HL-60/S4 treated with phorbol 12-myristate 13-acetate at 8.2 ng/mL for 4 days and 3 days (cell line): ENCODE results near the gene MTCH2.

Source experiments
- in situ Hi-C: fragments of 300-500 bp; cut with MboI; formaldehyde crosslinking; loops from 2 replicates; pipeline ENCODE4 v1.15.0; 2022; ENCODE audit warnings: low sequenced_read_pairs

The MTCH2 gene

DNA sequence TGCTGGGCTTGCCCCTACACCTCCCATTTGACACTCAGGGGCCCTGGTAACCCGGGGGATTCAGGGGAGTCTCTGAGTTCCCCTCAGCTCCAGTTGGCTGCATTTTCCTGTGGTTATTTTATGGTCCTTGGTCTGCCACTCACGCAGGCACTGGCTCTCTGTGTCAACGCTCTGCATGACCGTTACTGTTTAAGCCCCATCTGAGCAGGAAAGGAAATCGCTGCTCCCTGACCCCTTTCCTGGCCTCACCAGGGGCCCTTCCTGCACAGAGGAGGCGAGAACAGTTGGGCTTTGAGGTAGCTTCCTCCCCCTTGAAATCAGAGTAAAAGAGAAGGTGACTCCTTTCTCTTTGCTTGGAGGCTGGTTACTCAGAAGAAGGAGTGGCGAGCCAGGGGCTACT lies 50.6 kb downstream of the MTCH2 start:
- in situ Hi-C loops: no loop called here

DNA sequence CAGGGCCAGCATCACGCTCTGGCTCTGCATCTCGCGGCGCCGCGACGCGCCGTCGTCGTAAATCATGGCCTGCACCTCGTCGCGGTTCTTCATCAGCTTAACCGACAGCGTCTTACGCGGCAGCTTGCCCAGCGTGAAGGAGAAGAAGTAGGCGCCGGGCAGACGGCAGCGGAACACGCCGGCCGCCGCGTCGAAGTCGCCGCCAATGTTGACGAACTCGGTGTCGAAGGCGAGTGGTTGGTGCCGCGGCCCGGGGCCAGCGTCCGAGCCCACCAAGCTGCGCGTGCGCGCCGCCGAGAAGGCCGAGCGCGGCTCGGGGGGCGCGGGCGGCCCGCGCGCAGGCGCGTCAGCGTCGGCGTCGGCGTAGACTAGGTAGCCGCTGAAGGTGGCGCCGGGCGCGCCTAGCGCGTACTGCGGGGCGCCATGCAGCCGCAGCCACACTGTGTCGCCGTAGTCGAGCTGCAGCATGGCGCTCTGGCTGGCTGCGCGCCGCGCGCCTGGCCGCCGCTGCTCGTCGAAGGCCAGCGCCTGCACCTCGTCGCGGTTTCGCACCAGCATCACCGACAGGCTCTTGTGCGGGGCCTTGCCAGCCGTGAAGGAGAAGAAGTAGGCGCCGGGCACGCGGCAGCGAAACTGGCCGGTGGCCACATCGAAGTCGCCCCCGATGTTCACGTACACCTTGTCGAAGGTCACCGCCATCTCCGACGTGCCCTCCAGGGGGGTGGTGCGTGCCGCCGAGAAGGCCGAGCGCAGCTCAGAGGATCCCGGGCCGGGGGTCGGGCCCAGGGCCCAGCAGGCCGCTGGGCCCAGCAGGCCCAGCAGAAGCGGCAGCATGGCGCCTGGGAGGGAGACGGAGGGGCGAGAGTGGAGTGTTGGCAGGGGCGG lies 52.1 kb downstream of the MTCH2 start:
- in situ Hi-C loops: no loop called here

DNA sequence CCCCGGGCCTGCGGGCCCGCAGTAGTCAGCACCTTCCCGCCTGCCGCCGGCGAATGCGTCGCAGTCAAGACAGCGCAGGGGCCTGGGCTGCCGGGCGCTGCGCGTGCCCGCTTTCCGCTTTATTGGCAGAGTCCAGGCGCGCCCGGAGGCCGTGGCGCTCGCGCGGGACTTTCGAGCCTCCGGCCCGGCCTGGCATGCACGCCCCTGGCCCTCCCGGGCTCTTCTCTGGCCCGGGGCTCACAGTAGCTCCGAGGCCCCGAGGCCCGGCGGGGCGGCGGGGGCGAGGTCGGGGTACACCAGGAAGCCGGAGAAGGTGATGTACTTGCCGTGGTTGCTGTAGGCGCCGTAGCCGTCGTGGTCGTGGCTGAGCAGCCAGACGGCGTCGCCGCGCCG lies 52.8 kb downstream of the MTCH2 start:
- in situ Hi-C loops: no loop called here

DNA sequence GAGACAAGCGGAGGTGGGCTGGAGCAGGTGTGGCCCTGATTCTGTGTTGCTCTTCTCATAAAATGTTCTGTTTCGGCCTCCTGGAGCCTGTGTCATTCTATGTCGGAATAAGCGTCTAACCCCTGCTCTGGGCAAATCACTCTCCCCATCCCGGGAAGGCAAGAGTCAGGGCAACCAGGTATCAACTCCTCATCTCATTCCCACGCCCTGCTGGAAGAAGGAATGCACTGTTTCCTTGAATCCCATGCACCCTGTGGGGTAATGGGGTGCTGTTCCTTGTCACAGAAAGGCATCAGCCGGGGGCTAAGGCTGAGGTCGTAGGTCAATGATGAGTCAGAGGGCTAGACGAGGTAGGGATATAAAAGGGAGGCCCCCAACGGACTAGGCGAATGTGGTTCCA lies 53.2 kb downstream of the MTCH2 start:
- in situ Hi-C loops: no loop called here

DNA sequence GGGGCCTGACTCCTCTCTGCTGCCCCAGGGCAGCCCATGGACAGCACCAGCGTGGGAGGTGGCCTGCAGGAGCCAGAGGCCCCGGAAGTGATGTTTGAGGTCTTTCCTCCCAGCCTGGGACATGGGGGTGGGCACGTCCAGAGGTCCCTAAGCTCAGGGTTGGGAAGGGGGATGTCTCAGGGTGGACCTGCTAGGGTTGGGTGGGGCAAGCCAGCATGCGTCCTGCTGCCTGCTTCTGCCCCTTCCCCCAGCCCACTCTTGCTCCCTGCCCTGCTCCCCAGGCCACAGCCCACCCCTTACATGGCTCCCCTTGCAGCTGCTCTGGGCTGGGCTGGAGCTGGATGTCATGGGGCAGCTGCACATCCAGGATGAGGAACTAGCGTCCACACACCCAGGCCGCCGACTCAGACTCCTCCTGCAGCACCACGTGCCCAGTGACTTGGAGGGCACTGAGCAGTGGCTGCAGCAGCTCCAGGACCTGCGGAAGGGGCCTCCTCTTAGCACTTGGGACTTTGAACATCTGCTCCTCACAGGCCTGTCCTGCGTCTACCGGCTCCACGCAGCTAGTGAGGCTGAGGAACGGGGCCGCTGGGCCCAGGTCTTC lies 54.5 kb downstream of the MTCH2 start:
- in situ Hi-C loops: no loop called here

DNA sequence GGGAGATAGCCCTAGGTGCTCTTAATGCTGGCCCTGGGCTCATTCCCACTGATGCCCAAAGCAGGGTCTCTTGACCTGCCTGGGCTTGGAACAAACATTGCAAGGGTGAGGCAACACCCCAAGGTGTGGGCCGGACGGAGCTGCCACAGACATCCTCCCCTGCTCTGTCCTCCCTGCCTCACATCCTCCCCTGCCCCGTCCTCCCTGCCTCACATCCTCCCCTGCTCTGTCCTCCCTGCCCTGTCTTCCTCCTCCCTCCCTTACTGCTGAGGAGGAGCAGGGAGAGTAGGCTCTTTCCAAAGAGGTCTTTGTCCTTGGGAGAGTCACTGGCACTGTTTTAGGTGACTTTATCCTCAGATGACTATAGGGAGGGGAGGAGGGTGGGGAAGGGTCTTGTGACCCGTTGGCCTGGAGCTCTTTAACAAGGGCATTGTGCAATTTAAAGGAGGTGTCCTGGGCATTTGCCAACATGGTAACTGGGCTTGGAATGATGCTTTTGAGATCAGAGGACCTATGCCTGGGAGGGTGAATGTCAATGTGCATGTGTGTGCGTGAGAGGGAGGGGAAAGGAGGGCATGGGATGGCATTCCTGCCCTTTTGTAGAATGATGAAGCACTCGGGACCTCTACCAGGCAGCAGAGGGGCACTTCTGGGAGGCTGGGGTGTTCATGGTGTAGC lies 55.2 kb downstream of the MTCH2 start:
- in situ Hi-C loops: no loop called here

DNA sequence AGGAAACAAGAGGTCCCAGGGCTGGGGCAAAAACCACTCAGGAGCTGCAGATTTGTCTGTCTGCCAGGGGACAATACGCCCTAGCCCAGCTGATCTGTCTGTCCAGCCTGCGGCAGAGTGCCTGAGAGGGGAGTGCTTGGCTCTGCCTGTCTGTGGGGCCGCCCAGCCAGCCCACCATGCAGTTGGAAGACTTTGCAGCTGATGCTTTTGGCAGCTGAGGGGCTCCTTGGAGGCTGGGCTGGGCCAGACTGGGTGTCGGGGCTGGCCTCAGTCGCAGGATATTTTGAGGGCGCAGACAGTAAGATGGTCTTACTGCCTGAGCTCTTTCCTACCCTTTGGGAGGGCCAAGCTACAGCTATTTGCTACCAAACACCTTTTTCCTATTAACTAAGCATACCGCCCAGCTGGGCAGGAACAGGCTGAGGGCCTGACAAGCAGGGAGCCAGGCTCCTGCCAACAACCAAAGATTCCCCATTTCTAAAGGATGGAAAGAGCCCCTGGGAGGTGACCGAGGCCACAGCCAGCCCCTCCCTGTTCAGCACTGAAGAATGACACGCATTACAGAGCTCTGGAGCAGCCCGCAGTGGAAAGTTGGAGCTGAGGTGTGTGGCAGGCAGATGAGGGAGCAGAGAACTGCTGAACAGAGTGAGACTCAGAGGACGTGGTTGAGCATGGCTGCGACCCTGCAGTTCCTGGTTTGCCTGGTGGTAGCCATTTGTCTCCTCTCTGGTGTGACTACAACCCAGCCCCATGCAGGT lies 56.1 kb downstream of the MTCH2 start, which contains the start of gene FAM180B:
TSS of gene FAM180B (plus strand) at position 581 of the 758 bp plus-strand sequence. CDS start at position 672, 91 bp downstream.
- in situ Hi-C loops: no loop called here

DNA sequence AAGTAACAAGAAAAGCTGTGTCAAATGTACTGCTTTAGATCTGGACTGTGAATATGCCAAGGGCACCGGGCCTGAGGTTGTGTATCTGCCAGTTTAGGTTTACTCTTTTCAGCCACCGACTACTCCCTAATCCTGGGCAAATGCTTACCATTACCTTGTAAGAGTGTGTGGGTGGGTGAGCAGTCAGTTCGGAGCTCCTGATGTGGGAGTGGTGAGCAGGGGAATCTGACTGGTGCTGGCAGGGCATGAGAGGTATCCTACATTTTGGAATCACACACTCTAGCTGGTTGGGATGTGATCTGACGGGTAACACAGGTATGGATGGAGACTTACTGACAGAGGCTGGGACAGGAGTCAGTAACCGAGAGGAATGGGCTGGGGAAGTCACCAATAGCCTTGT lies 58.5 kb downstream of the MTCH2 start:
- in situ Hi-C loops: no loop called here

DNA sequence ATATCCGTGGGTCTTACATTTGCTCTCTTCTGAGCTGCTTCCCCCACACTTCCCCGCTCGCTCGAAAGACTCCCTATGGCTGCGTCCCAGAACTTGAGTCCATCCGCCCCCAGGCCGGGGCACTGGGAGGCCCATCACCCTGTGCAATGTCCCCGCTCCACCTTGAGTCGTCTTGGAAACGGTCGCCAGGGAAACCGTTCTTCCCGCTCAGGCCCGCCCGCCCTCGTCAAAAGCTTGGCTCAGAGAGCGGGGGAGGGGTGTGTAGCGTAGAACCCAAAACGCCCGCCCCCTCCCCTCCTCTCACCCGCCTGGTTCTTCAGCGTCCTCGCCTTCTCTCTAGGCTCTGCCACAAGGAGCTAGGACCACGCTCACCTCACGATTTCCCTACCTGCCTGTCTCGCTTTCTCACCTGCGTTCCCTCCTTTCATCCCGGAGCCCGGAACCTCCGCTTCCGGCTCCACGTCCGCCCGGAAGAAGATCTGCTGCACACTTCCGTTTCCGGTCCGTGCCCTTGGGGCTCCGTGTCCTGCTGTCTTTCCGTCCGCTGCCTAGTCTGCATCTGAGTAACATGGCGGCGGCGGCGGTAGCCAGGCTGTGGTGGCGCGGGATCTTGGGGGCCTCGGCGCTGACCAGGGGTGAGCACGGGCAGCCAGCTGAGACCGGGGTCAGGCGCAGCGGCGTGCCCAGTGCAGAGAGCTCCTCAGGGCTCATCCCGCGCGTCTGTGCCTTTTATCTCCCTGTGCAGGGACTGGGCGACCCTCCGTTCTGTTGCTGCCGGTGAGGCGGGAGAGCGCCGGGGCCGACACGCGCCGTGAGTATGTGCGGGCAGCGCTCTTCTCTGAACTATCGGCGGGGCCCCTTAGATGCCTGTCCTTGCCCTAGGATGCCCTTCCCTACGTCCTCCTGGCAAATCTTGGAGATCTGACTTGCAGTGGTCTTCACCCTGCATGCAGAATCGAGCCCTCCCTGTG lies 63.5 kb downstream of the MTCH2 start, which contains the start of the genes KBTBD4 and NDUFS3:
TSS of gene KBTBD4 (minus strand) at position 447 of the 971 bp plus-strand sequence. CDS start at position 428, 19 bp downstream.
TSS of gene NDUFS3 (plus strand) at position 551 of the 971 bp plus-strand sequence. CDS start at position 569, 18 bp downstream.
- in situ Hi-C loops: no loop called here

DNA sequence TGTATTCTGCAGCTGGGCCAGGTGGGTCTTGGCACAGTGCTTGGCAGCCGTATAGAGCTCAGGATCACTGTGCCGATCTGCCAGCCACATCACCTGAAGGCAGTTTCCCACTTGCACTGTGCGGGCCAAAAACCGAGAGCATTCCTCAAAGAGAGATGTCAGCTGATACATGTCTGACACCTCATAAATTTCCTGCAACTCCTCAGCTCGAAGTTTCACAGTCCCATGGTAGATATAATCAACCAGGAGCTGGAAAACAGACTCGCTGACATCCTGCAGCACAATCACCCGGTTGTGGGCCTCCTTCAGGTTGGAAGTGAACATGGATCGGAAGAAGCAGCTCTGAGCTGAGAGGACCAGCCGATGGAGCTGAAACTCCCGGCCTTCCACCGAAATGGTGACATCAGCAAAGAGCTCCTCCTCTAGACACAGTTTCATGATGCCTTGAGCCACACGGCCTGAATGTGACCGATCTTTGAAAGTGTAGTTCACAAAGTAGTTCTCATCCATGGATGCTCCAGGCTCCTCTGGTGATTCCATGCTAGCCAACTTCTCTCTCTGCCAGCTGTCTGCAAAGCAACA lies 64.8 kb downstream of the MTCH2 start:
- in situ Hi-C loops: no loop called here

DNA sequence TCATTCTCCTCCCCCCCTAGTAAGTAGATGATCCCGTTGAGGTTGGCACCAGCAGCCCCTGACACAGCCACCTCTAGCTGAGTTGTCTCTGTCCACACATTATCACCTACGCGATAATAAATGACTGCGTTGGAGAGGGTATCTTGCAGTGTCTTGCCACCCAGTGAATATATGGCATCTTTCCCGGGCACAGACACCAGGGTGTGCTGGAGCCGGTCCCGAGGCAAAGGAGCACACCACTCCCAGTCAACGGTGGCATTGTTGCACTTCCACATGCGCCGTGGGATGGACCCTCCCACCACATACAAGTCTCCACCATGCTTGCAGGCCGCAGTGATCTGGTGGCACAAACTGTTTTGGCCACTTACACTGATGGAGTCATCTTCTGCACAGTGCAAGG lies 69.0 kb downstream of the MTCH2 start:
- in situ Hi-C loops: no loop called here

DNA sequence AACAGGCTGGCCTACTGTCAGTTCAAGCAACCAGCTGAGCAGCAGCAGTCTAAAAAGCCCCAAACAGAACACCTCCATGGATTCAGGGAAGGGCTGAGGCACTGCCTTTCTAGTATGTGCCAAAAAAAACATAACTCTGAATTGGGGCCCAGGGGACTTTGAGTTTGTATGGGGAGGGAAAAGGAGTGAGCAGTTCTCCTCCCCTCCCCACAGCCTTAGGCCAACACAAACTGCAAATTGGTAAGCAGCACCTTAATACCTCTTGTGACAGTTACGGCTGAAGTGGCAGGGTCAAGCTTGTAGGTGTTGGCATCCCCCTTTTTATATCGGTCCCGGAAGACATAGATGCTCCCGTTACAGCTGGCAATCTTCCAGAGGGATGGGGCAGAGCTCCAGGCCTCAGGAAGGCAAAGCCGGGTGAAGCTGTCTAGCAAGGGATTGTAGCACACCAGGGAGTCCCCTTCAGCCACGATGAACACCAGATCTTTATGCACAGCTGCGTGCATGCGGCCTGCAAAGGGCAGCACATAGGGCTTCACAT lies 69.6 kb downstream of the MTCH2 start:
- in situ Hi-C loops: no loop called here

DNA sequence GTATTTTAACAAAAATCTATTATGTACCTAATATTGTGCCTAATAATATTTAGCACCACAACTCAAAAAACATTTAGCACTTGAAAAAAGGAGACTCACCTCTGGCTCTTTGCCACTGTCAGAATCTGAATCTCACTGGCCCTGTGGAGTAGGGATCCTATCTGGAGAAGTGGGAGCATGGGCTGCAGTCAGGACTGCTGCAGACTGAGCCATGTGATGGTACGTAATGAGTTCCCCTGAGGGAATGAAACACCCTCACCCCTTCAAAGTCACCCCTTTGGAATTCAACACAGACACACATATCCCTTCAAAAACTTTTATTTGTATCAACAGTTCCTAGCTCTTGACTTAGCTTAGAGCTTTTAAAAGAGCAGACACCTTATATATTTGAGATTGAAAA lies 70.5 kb downstream of the MTCH2 start:
- in situ Hi-C loops: no loop called here

DNA sequence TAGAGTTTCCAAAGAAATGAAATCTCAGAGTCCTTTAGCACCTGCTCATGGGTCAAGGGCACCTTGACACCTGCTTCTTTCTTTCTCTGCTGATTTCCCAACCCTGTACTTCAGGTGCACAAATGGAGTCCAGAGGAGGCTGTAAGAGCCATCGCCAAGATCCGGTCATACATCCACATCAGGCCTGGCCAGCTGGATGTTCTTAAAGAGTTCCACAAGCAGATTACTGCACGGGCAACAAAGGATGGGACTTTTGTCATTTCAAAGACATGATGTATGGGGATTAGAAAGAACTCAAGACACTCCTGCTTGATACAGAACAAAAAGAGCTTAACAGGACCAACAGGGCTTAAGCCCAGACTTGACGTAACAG lies 71.0 kb downstream of the MTCH2 start:
- in situ Hi-C loops: no loop called here

DNA sequence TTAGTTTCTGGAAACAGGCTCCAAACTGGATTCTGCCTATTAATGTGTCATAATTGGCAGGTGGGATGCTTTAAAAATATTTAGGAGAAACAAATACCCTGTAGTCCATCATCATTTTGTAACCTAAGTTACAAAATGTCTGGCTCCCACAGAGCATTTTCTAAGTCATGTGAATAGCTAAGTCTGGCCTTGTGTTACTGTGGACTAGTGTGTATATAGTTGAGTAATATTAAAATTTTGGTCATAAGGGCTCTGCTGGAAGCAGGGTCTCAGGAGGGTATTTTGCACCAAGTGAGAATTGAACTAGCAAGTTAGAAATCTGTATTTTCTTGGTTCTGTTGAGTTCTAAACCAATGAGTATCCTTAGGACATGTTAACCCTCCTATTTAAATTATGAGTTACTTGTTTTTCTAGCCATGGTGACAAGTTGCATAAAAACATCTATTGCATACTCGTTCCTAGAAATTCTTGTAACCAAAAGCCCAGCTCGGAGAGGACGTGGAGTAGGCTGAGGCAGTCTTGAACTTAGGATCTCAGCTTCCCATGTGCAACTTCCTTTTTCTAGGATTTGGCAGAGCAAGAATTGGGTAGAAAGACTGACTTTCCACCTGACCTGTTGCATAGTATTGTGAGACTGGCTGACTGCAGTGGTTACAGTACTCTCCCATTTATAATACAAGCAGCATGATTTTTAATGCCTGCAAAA lies 71.6 kb downstream of the MTCH2 start:
- in situ Hi-C loops: no loop called here

DNA sequence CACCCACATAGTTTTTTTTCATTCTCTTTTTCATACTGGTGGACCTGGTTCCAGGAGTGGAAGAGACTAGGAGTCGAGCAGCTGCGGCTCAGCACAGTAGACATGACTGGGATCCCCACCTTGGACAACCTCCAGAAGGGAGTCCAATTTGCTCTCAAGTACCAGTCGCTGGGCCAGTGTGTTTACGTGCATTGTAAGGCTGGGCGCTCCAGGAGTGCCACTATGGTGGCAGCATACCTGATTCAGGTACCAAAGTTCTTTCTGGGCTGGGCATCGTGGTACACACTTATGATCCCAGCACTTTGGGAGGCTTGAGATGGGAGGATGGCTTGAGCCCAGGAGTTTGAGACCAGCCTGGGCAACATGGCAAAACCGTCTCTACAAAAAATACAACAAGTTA lies 72.7 kb downstream of the MTCH2 start:
- in situ Hi-C loops: no loop called here
